Stimulated activated memory B cell treated with anti-CD40 and anti-IgM and Interleukin-4, amounts not matched to agents 10 μg/mL and 1 μg/mL and 100 μg/mL, for 72 hours (primary cell): ENCODE data around the gene SCTR.

Source experiments
- ATAC-seq: fragments of 150-1000 bp; cut with Tn5 transposase; 2 replicates; pipeline ENCODE4 v1.10.0; 2021
- H3K27ac Mint-ChIP-seq: one replicate; pipeline ENCODE4 v1.8.0; 2022; ENCODE audit warnings: mild to moderate bottlenecking, mixed read lengths
- H3K27me3 Mint-ChIP-seq: one replicate; pipeline ENCODE4 v1.8.0; 2022; ENCODE audit warnings: mixed read lengths
- H3K36me3 Mint-ChIP-seq: one replicate; pipeline ENCODE4 v1.8.0; 2022; ENCODE audit warnings: mixed read lengths
- H3K4me1 Mint-ChIP-seq: one replicate; pipeline ENCODE4 v1.8.0; 2022; ENCODE audit warnings: mixed read lengths
- H3K4me3 Mint-ChIP-seq: one replicate; pipeline ENCODE4 v1.8.0; 2022; ENCODE audit warnings: mild to moderate bottlenecking, moderate library complexity, mixed read lengths
- H3K9me3 Mint-ChIP-seq: one replicate; pipeline ENCODE4 v1.8.0; 2022; ENCODE audit warnings: mixed read lengths

SCTR gene

GRCh38 chr2:119537792-119538191 is 13.5 kb upstream of the SCTR start:
- H3K4me1 Mint-ChIP-seq = no peaks in the 10 kb centered on the region
- H3K4me3 Mint-ChIP-seq = no peak overlapping the region
- H3K9me3 Mint-ChIP-seq = peaks cover 4% of the 10 kb centered on the region
- no peak for ATAC-seq
- peaks cover 40% of the 10 kb centered on the region for H3K27me3 Mint-ChIP-seq
- H3K27ac Mint-ChIP-seq = no peak overlapping the region
- no peaks in the 10 kb centered on the region for H3K36me3 Mint-ChIP-seq

GRCh38 chr2:119536707-119537106 is 12.4 kb upstream of the SCTR start:
- no peaks in the 10 kb centered on the region for H3K4me1 Mint-ChIP-seq
- no peak overlapping the region for H3K4me3 Mint-ChIP-seq
- H3K27ac Mint-ChIP-seq = no peak overlapping the region
- no peak for ATAC-seq
- peaks cover 29% of the 10 kb centered on the region for H3K27me3 Mint-ChIP-seq
- no peaks in the 10 kb centered on the region for H3K36me3 Mint-ChIP-seq
- peaks cover 7% of the 10 kb centered on the region for H3K9me3 Mint-ChIP-seq

GRCh38 chr2:119536211-119536610 is 11.9 kb upstream of the SCTR start:
- no peaks in the 10 kb centered on the region for H3K4me1 Mint-ChIP-seq
- no peak for ATAC-seq
- no peak overlapping the region for H3K27ac Mint-ChIP-seq
- no peaks in the 10 kb centered on the region for H3K36me3 Mint-ChIP-seq
- H3K4me3 Mint-ChIP-seq = no peak overlapping the region
- peaks cover 24% of the 10 kb centered on the region for H3K27me3 Mint-ChIP-seq
- H3K9me3 Mint-ChIP-seq = peaks cover 11% of the 10 kb centered on the region

GRCh38 chr2:119533560-119533959 is 9.3 kb upstream of the SCTR start:
- peaks cover 13% of the 10 kb centered on the region for H3K9me3 Mint-ChIP-seq
- no peaks in the 10 kb centered on the region for H3K36me3 Mint-ChIP-seq
- peaks cover 9% of the 10 kb centered on the region for H3K27me3 Mint-ChIP-seq
- H3K27ac Mint-ChIP-seq = no peak overlapping the region
- no peak for ATAC-seq
- H3K4me1 Mint-ChIP-seq = no peaks in the 10 kb centered on the region
- H3K4me3 Mint-ChIP-seq = no peak overlapping the region

GRCh38 chr2:119531292-119531691 is 7.0 kb upstream of the SCTR start:
- H3K27ac Mint-ChIP-seq = no peak overlapping the region
- peaks cover 13% of the 10 kb centered on the region for H3K9me3 Mint-ChIP-seq
- H3K27me3 Mint-ChIP-seq = peaks cover 12% of the 10 kb centered on the region
- no peak for ATAC-seq
- H3K4me1 Mint-ChIP-seq = no peaks in the 10 kb centered on the region
- H3K36me3 Mint-ChIP-seq = no peaks in the 10 kb centered on the region
- no peak overlapping the region for H3K4me3 Mint-ChIP-seq

GRCh38 chr2:119527999-119528398 is 3.7 kb upstream of the SCTR start:
- Mint-ChIP-seq H3K36me3 (no peaks in the 10 kb centered on the region), H3K27me3 (peaks cover 35% of the 10 kb centered on the region), H3K4me1 (no peaks in the 10 kb centered on the region)

GRCh38 chr2:119525614-119526013 is 1.3 kb upstream of the SCTR start:
- Mint-ChIP-seq H3K4me1 (no peaks in the 10 kb centered on the region), H3K27me3 (peaks cover 57% of the 10 kb centered on the region), H3K27ac (no peak overlapping the region), H3K9me3 (no peaks in the 10 kb centered on the region), H3K4me3 (no peak overlapping the region), H3K36me3 (no peaks in the 10 kb centered on the region)
- ATAC-seq = no peak

More at GRCh38 chr2:119527999-119528398, 3.7 kb upstream of the SCTR start:
- no peak overlapping the region for H3K27ac Mint-ChIP-seq
- peaks cover 9% of the 10 kb centered on the region for H3K9me3 Mint-ChIP-seq
- no peak for ATAC-seq
- no peak overlapping the region for H3K4me3 Mint-ChIP-seq

- no peak for ATAC-seq
- no peak overlapping the region for H3K27ac Mint-ChIP-seq
- H3K36me3 Mint-ChIP-seq = no peaks in the 10 kb centered on the region
- no peak overlapping the region for H3K4me3 Mint-ChIP-seq
- no peaks in the 10 kb centered on the region for H3K4me1 Mint-ChIP-seq
- H3K27me3 Mint-ChIP-seq = peaks cover 58% of the 10 kb centered on the region
- H3K9me3 Mint-ChIP-seq = no peaks in the 10 kb centered on the region
Observed at GRCh38 chr2:119523383-119523951, 816 bp downstream of the SCTR start.

GRCh38 chr2:119522671-119523070 is 1.6 kb downstream of the SCTR start:
- no peaks in the 10 kb centered on the region for H3K4me1 Mint-ChIP-seq
- no peak overlapping the region for H3K4me3 Mint-ChIP-seq
- no peaks in the 10 kb centered on the region for H3K9me3 Mint-ChIP-seq
- ATAC-seq = no peak
- H3K27me3 Mint-ChIP-seq = peaks cover 64% of the 10 kb centered on the region
- no peak overlapping the region for H3K27ac Mint-ChIP-seq
- no peaks in the 10 kb centered on the region for H3K36me3 Mint-ChIP-seq

- no peak for ATAC-seq
- Mint-ChIP-seq H3K4me3 (no peak overlapping the region), H3K27ac (no peak overlapping the region), H3K4me1 (no peaks in the 10 kb centered on the region), H3K27me3 (peaks cover 60% of the 10 kb centered on the region), H3K9me3 (no peaks in the 10 kb centered on the region), H3K36me3 (no peaks in the 10 kb centered on the region)
Observed at GRCh38 chr2:119521433-119522050, 2.7 kb downstream of the SCTR start.

GRCh38 chr2:119520696-119521432 is 3.4 kb downstream of the SCTR start:
- H3K4me3 Mint-ChIP-seq = no peak overlapping the region
- no peaks in the 10 kb centered on the region for H3K4me1 Mint-ChIP-seq
- H3K36me3 Mint-ChIP-seq = no peaks in the 10 kb centered on the region
- ATAC-seq = no peak
- H3K27ac Mint-ChIP-seq = no peak overlapping the region
- peaks cover 60% of the 10 kb centered on the region for H3K27me3 Mint-ChIP-seq
- no peaks in the 10 kb centered on the region for H3K9me3 Mint-ChIP-seq

- no peak for ATAC-seq
- H3K36me3 Mint-ChIP-seq = no peaks in the 10 kb centered on the region
- no peaks in the 10 kb centered on the region for H3K9me3 Mint-ChIP-seq
- no peaks in the 10 kb centered on the region for H3K4me1 Mint-ChIP-seq
- no peak overlapping the region for H3K4me3 Mint-ChIP-seq
- H3K27ac Mint-ChIP-seq = no peak overlapping the region
- H3K27me3 Mint-ChIP-seq = peaks cover 55% of the 10 kb centered on the region
Observed at GRCh38 chr2:119519057-119519408, 5.2 kb downstream of the SCTR start.

GRCh38 chr2:119518401-119519056 is 5.8 kb downstream of the SCTR start:
- H3K4me1 Mint-ChIP-seq = no peaks in the 10 kb centered on the region
- H3K4me3 Mint-ChIP-seq = no peak overlapping the region
- H3K27me3 Mint-ChIP-seq = peaks cover 52% of the 10 kb centered on the region
- H3K27ac Mint-ChIP-seq = no peak overlapping the region
- H3K36me3 Mint-ChIP-seq = no peaks in the 10 kb centered on the region
- no peaks in the 10 kb centered on the region for H3K9me3 Mint-ChIP-seq
- no peak for ATAC-seq

- Mint-ChIP-seq H3K9me3 (no peaks in the 10 kb centered on the region), H3K27me3 (peaks cover 48% of the 10 kb centered on the region)
Observed at GRCh38 chr2:119517433-119517832, 6.8 kb downstream of the SCTR start.

GRCh38 chr2:119516121-119516520 is 8.2 kb downstream of the SCTR start:
- no peaks in the 10 kb centered on the region for H3K9me3 Mint-ChIP-seq
- no peak for ATAC-seq
- no peaks in the 10 kb centered on the region for H3K4me1 Mint-ChIP-seq
- peaks cover 41% of the 10 kb centered on the region for H3K27me3 Mint-ChIP-seq
- no peak overlapping the region for H3K4me3 Mint-ChIP-seq
- H3K27ac Mint-ChIP-seq = no peak overlapping the region
- no peaks in the 10 kb centered on the region for H3K36me3 Mint-ChIP-seq

More at GRCh38 chr2:119517433-119517832, 6.8 kb downstream of the SCTR start:
- Mint-ChIP-seq H3K4me3 (no peak overlapping the region), H3K27ac (no peak overlapping the region), H3K36me3 (no peaks in the 10 kb centered on the region), H3K4me1 (no peaks in the 10 kb centered on the region)
- peak; percentile 56 for ATAC-seq
